Pancreas (tissue), 10 donors: ENCODE results near the gene PSMG3. TPM values are rescaled to one million over a fixed set of nuclear protein-coding genes. Genes with fewer than 3 reads are reported as not detected.

ENCODE experiments used
- ATAC-seq, 4 donors: fragments of 200-7000 bp; cut with Tn5 transposase; one replicate each; pipeline versions ENCODE4 v1.8.0 to v1.9.1; 2020; ENCODE audit warnings: mild to moderate bottlenecking in 4 of 4, moderate library complexity in 4 of 4
- DNase-seq, 6 donors: peaks; one replicate each; pipeline ENCODE4 v3.0.0-alpha.2; 2020
- FAIRE-seq: peaks from 2 replicates; lab custom pipeline; 2012; peaks lifted over from hg19 to GRCh38; lab: Jason Lieb, UNC
- H3K27ac ChIP-seq, 4 donors: fragments of 200-600 bp; sonication (generic); 1 replicate in 3 of 4; 2 replicates in 1 of 4; pipeline versions ENCODE4 v1.5.0 to v1.8.0; 2020
- H3K27me3 ChIP-seq, 4 donors: fragments of 200-600 bp; one replicate each; pipeline ENCODE4 v1.8.0; 2021
- H3K36me3 ChIP-seq, 3 donors: fragments of 200-600 bp; sonication (generic) in 1 of 3; one replicate each; pipeline versions ENCODE4 v1.5.0 to v1.8.0; 2020 to 2021
- H3K4me1 ChIP-seq, 3 donors: fragments of 200-600 bp; one replicate each; pipeline ENCODE4 v1.8.0; 2021
- H3K4me3 ChIP-seq, 4 donors: fragments of 200-600 bp; sonication (generic) in 2 of 4; one replicate each; pipeline versions ENCODE4 v1.5.0 to v1.8.0; 2020 to 2021
- H3K9me3 ChIP-seq, 4 donors: fragments of 200-600 bp; one replicate each; pipeline ENCODE4 v1.8.0; 2021
- WGBS, 2 donors: extraction: QIAGEN DNeasy Blood & Tissue Kit; methylation state at CpG; one replicate each; pipeline ENCODE4 v1.1.7; 2013; 5-methylcytosine and 5-hydroxymethylcytosine counted together
- intact Hi-C, 3 donors: fragments of 100-400 bp; cut with DNase I; formaldehyde crosslinking; loops; one replicate each; pipeline versions ENCODE4 v1.11.1 to v1.14.2; 2022
- polyA plus RNA-seq, 2 donors: library from polyadenylated mRNA; stranded (reverse); fragments of 200-250 nt; gene quantifications; one replicate each; pipeline ENCODE4 v1.2.3, GENCODE V29; 2013
- total RNA-seq, 6 donors: library from RNA; stranded (reverse); fragmentation: NEBNext Ultra II Directional in 4 of 6; extraction: Animal tissue kit (Norgen Biotek cat#: 25700) in 4 of 6; gene quantifications; one replicate each; pipeline versions ENCODE4 v1.2.1 to v1.2.4, GENCODE V29; 2021 to 2023
- TF ChIP-seq, protein P1 (sequence below), 4 donors: fragments of 200-600 bp; sonication (generic) in 3 of 4; IDR thresholded peaks; one replicate each; pipeline versions ENCODE4 v1.5.0 to v1.8.0; 2021; ENCODE audit warnings: antibody characterized with exemption in 4 of 4
- donor health status: healthy with polysubstance abuse.
- donor health status: DM: no; HTN: no; CAD: no; lungs with moderate emphysema.
- donor health status: DM: no; HTN: no; CAD: no.
- donor health status: control.
- donor health status: control.
- donor health status: Bipolar disorder and iron deficiency.
- donor health status: DM: yes; HTN: yes; CAD: no.
- donor health status: DM: no; HTN: no; CAD: no.
- donor health status: DM: no; HTN: no; CAD: no.
- donor health status: DM: yes; HTN: yes; CAD: no.

Gene PSMG3
- total and polyA plus RNA-seq, 8 donors, result 6.7 to 46.1 (median 11.1) TPM

DNA sequence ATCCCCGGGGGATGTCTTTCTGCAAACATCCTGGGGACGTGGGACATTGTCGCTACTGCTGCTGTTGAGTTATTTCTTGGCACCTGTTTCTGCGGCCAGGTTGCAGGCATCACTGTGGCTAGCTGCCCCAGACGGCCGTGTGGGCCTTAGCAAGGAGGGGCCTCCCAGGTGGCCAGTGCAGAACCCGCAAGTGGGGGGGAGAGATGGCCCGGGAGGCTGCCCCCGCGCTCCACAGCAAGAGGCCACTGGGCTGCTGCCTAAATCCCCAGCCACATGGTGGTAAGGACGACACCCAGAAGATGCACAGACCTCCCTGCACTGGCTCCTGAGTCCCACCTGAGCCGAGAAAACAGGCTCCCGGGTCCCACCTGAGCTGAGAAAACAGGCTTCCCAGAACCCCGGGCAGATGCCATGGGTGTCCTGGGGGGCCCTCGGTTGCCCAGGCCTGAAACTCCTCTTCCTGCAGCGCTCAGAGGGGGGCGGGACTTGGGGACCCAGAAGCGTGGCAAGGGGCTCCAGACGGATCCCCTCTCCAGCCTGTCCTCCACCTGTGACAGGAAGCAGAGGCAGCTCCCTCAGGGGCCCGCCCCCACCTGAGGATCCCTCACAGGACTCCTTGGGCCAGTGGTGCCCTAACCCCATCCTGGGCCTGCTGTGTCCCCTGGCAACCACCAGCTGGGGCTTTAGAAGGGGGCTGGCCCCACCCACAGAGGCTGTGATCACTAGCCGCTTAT is 40.3 kb downstream of the PSMG3 start:
- H3K27ac ChIP-seq, result peak overlapping the region in 2 of 4 donors; percentile 97 to 98
- TF ChIP-seq, protein P1, sequence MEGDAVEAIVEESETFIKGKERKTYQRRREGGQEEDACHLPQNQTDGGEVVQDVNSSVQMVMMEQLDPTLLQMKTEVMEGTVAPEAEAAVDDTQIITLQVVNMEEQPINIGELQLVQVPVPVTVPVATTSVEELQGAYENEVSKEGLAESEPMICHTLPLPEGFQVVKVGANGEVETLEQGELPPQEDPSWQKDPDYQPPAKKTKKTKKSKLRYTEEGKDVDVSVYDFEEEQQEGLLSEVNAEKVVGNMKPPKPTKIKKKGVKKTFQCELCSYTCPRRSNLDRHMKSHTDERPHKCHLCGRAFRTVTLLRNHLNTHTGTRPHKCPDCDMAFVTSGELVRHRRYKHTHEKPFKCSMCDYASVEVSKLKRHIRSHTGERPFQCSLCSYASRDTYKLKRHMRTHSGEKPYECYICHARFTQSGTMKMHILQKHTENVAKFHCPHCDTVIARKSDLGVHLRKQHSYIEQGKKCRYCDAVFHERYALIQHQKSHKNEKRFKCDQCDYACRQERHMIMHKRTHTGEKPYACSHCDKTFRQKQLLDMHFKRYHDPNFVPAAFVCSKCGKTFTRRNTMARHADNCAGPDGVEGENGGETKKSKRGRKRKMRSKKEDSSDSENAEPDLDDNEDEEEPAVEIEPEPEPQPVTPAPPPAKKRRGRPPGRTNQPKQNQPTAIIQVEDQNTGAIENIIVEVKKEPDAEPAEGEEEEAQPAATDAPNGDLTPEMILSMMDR (IDR thresholded peaks at IDR 0.05), result no peak
- H3K27me3 ChIP-seq, result no peaks in the 10 kb centered on the region
- intact Hi-C loops, result no loop called here
- peaks cover 14 to 15% (median 14%) of the 10 kb centered on the region in 3 donors for H3K4me1 ChIP-seq
- no peaks in the 10 kb centered on the region for H3K36me3 ChIP-seq
- DNase-seq, result peak in 4 of 6 donors; percentile 33 to 82 (median 60)
- no peaks in the 10 kb centered on the region for H3K9me3 ChIP-seq
- no peak overlapping the region for H3K4me3 ChIP-seq
- no peak for ATAC-seq
- WGBS, 2 donors, result 67 to 71% methylated on average over 20 to 21 of the region's 21 CpGs
- FAIRE-seq, result no peak

DNA sequence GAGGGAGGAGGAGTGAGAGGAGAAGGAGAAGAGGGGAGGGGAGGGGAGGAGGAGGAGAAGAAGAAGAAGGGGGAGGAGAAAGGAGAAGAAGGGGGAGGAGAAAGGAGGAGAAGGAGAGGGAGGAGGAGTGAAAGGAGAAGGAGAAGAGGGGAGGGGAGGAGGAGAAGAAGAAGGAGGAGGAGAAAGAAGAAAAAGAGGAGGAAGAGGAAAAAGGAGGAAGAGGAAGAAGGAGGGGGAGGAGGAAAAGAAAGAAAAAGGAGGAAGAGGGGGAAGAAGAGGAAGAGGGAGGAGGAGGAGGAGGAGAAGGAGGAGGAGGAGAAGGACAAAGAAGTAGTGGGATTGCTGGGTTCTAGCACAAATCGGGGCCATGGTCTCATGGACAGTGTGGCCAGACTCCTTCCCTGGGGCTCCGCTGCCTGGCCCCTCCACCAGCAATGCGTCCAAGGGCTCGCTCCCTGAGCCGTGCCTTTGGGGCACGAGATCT is 43.5 kb downstream of the PSMG3 start:
- Histone ChIP-seq H3K36me3 (no peaks in the 10 kb centered on the region), H3K27me3 (no peaks in the 10 kb centered on the region), H3K27ac (no peak overlapping the region), H3K4me3 (no peak overlapping the region), H3K9me3 (no peaks in the 10 kb centered on the region), H3K4me1 (no peaks in the 10 kb centered on the region)
- TF ChIP-seq, protein P1 (IDR thresholded peaks at IDR 0.05), result no peak
- FAIRE-seq, result no peak
- 56 to 65% methylated on average over 6 of the region's 6 CpGs for WGBS, 2 donors
- DNase-seq, result no peak
- no peak for ATAC-seq
- intact Hi-C loops, result no loop called here

DNA sequence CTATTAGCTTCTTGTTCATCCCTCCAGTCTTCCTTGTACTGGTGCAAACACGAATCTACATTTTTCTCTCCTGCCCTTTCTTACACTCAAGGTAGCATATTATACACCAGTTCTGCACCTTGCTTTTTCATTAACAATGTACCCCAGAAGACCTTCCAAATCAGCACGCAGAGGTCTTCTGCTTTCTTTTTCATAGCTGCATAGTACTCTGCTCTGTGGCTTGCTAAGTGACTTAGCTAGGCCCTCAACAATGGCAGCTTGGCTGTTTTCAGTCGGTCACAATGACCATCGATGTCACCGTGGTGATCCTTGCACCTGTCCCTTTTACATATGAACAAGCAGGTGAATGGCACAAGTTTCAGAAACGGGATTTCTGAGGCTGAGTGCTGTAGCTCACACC is 44.4 kb downstream of the PSMG3 start:
- Histone ChIP-seq H3K9me3 (no peaks in the 10 kb centered on the region), H3K27me3 (no peaks in the 10 kb centered on the region), H3K4me1 (no peaks in the 10 kb centered on the region), H3K27ac (no peak overlapping the region), H3K36me3 (no peaks in the 10 kb centered on the region), H3K4me3 (no peak overlapping the region)
- intact Hi-C loops, result no loop called here
- FAIRE-seq, result no peak
- no peak for DNase-seq
- TF ChIP-seq, protein P1 (IDR thresholded peaks at IDR 0.05), result no peak
- no peak for ATAC-seq
- 86 to 89% methylated on average over 6 of the region's 6 CpGs for WGBS, 2 donors

DNA sequence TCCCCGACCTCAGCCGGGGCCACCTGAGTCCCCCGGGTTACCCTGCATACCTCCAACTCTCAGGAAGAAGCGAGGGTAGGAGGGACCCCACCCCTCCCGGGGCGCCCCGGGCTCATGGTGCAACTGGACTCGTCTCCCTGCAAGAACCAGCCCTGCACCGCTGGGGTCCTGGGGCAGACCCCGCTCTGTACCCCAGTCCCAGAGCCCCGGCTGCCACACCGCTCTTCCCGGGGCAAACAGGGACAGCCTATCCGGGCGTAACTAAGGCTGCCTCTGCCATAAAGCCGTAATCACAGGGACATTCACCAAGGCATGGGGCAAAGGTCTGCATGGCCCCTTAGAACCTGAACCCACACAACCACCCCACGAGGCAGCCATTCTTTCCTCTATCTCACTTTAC is 46.0 kb downstream of the PSMG3 start:
- FAIRE-seq, result no peak
- Histone ChIP-seq H3K27me3 (no peaks in the 10 kb centered on the region), H3K4me3 (no peak overlapping the region), H3K4me1 (no peaks in the 10 kb centered on the region), H3K36me3 (no peaks in the 10 kb centered on the region), H3K27ac (no peak overlapping the region), H3K9me3 (no peaks in the 10 kb centered on the region)
- 65 to 76% methylated on average over 17 of the region's 17 CpGs for WGBS, 2 donors
- intact Hi-C loops, result no loop called here
- TF ChIP-seq, protein P1 (IDR thresholded peaks at IDR 0.05), result no peak
- no peak for ATAC-seq
- DNase-seq, result peak in 1 of 6 donors; percentile 66

DNA sequence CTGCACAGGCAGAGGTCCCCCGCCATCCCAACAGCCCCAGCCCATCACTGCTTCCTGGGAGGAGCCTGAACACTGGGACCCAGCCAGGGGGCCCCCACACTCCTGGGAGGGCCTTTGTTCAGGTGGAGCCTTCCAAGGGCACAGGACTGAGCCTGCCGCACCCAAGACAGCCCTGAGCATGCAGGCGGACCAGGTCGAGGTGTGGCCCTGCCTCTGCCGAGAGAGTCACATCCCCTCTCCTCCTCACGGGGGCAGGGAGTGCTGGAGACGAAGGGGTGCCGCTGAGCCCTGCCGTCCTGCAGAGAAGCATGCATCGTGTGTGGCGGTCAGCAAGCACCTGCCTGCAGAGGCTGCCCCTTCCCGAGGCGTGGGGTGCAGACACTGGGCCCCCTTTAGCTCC is 46.6 kb downstream of the PSMG3 start:
- Histone ChIP-seq H3K36me3 (no peaks in the 10 kb centered on the region), H3K27me3 (no peaks in the 10 kb centered on the region), H3K9me3 (no peaks in the 10 kb centered on the region), H3K4me1 (no peaks in the 10 kb centered on the region), H3K4me3 (no peak overlapping the region), H3K27ac (no peak overlapping the region)
- DNase-seq, result peak in 1 of 6 donors; percentile 55
- FAIRE-seq, result no peak
- 46 to 51% methylated on average over 13 of the region's 13 CpGs for WGBS, 2 donors
- intact Hi-C loops, result no loop called here
- no peak for ATAC-seq
- TF ChIP-seq, protein P1 (IDR thresholded peaks at IDR 0.05), result no peak
